ENCODE measurements around the gene ANTXR1.

ANTXR1 gene

GRCh38 chr2:69074918-69075317 is 61.9 kb downstream of the ANTXR1 start:
- DNase-seq = no peak

GRCh38 chr2:69075486-69075885 is 62.5 kb downstream of the ANTXR1 start:
- DNase-seq = no peak

GRCh38 chr2:69076601-69077000 is 63.6 kb downstream of the ANTXR1 start:
- no peak for DNase-seq

- DNase-seq = no peak
These were observed 64.4 kb downstream of the ANTXR1 start for GRCh38 chr2:69077252-69077950.

GRCh38 chr2:69080071-69080470 is 67.1 kb downstream of the ANTXR1 start:
- no peak for DNase-seq

- DNase-seq = no peak
These were observed 68.1 kb downstream of the ANTXR1 start for GRCh38 chr2:69081001-69081580.

- no peak for DNase-seq
These were observed 68.8 kb downstream of the ANTXR1 start for GRCh38 chr2:69081757-69082156.

GRCh38 chr2:69082430-69082997 is 69.5 kb downstream of the ANTXR1 start:
- DNase-seq = peak in 2 of 14 donors; percentile 17 to 35

GRCh38 chr2:69083235-69083748 is 70.3 kb downstream of the ANTXR1 start:
- no peak for DNase-seq

GRCh38 chr2:69084492-69084891 is 71.5 kb downstream of the ANTXR1 start:
- no peak for DNase-seq

- no peak for DNase-seq
These were observed 73.5 kb downstream of the ANTXR1 start for GRCh38 chr2:69086466-69086865.

- no peak for DNase-seq
These were observed 74.4 kb downstream of the ANTXR1 start for GRCh38 chr2:69087211-69087911.

- no peak for DNase-seq
These were observed 74.9 kb downstream of the ANTXR1 start for GRCh38 chr2:69087912-69088240.

GRCh38 chr2:69088466-69088865 is 75.5 kb downstream of the ANTXR1 start:
- no peak for DNase-seq

- DNase-seq = no peak
These were observed 76.3 kb downstream of the ANTXR1 start for GRCh38 chr2:69089266-69089665.

- no peak for DNase-seq
These were observed 77.0 kb downstream of the ANTXR1 start for GRCh38 chr2:69089998-69090397.

- DNase-seq = no peak
These were observed 77.8 kb downstream of the ANTXR1 start for GRCh38 chr2:69090820-69091219.

- DNase-seq = no peak
These were observed 79.9 kb downstream of the ANTXR1 start for GRCh38 chr2:69092857-69093256.

- DNase-seq = no peak
These were observed 82.3 kb downstream of the ANTXR1 start for GRCh38 chr2:69095305-69095704.

GRCh38 chr2:69096326-69097095 is 83.5 kb downstream of the ANTXR1 start:
- DNase-seq = no peak

GRCh38 chr2:69097148-69097610 is 84.2 kb downstream of the ANTXR1 start:
- no peak for DNase-seq

GRCh38 chr2:69097891-69098655 is 85.1 kb downstream of the ANTXR1 start:
- no peak for DNase-seq

Data from C1 segment of cervical spinal cord (tissue), 14 donors.